ENCODE results near the gene FSTL4.

FSTL4 gene

GRCh38 chr5:133612249-133612860 is at the start of gene FSTL4:
Gene FSTL4 (minus strand): TSS chr5:133612541.
- DNase-seq, result no peak

GRCh38 chr5:133661389-133661788 is 49.0 kb upstream of the FSTL4 start:
- DNase-seq, result no peak

- no peak for DNase-seq
These were observed 46.0 kb upstream of the FSTL4 start for GRCh38 chr5:133658327-133658726.

GRCh38 chr5:133657036-133657435 is 44.7 kb upstream of the FSTL4 start:
- no peak for DNase-seq

- no peak for DNase-seq
These were observed 43.6 kb upstream of the FSTL4 start for GRCh38 chr5:133655966-133656365.

GRCh38 chr5:133653760-133654049 is 41.4 kb upstream of the FSTL4 start:
- no peak for DNase-seq

- no peak for DNase-seq
These were observed 40.8 kb upstream of the FSTL4 start for GRCh38 chr5:133652951-133653759.

GRCh38 chr5:133644000-133644865 is 31.9 kb upstream of the FSTL4 start:
- DNase-seq, result no peak

GRCh38 chr5:133643365-133643764 is 31.0 kb upstream of the FSTL4 start:
- no peak for DNase-seq

GRCh38 chr5:133642153-133642722 is 29.9 kb upstream of the FSTL4 start:
- DNase-seq, result no peak

- DNase-seq, result no peak
These were observed 29.3 kb upstream of the FSTL4 start for GRCh38 chr5:133641683-133642082.

- DNase-seq, result no peak
These were observed 27.6 kb upstream of the FSTL4 start for GRCh38 chr5:133639850-133640528.

GRCh38 chr5:133638436-133638835 is 26.1 kb upstream of the FSTL4 start:
- DNase-seq, result no peak

GRCh38 chr5:133637206-133637605 is 24.9 kb upstream of the FSTL4 start:
- DNase-seq, result no peak

GRCh38 chr5:133635051-133635450 is 22.7 kb upstream of the FSTL4 start:
- no peak for DNase-seq

- DNase-seq, result no peak
These were observed 14.8 kb upstream of the FSTL4 start for GRCh38 chr5:133627180-133627579.

GRCh38 chr5:133624316-133624715 is 12.0 kb upstream of the FSTL4 start:
- DNase-seq, result no peak

GRCh38 chr5:133618141-133618540 is 5.8 kb upstream of the FSTL4 start:
- DNase-seq, result no peak

- DNase-seq, result no peak
These were observed 1.4 kb upstream of the FSTL4 start for GRCh38 chr5:133613743-133614142.

GRCh38 chr5:133613184-133613583 is 843 bp upstream of the FSTL4 start:
- no peak for DNase-seq

GRCh38 chr5:133611357-133612248 is 738 bp downstream of the FSTL4 start:
- no peak for DNase-seq

All from NCI-H1436 treated with DMSO at 0.1 percent for 48 hours (cell line).